CD14-positive monocyte (primary cell): ENCODE results near the gene FYB2. TPM values are rescaled to one million over a fixed set of nuclear protein-coding genes. Genes with fewer than 3 reads are reported as not detected.

Experiments
- DNase-seq, 3 donors: peaks; one replicate each; pipeline ENCODE4 v3.0.0-alpha.2; 2011 to 2022
- H2AFZ ChIP-seq: 2 replicates; pipeline ENCODE4 v1.6.0; 2012; ENCODE audit warnings: mild to moderate bottlenecking, low read depth, low read length, inconsistent platforms; ENCODE audit not compliant: insufficient read depth, poor library complexity, severe bottlenecking
- H3K27ac ChIP-seq, 2 donors: 1 replicate in 1 of 2; 2 replicates in 1 of 2; pipeline ENCODE4 v1.5.1; 2012 to 2013; ENCODE audit warnings: low read length in 2 of 2, control low read depth in 1 of 2, inconsistent platforms in 1 of 2, low read depth in 1 of 2, mild to moderate bottlenecking in 1 of 2
- H3K27me3 ChIP-seq, 2 donors: one replicate each; pipeline versions ENCODE4 v1.6.0 to v1.6.1; 2011 to 2013; ENCODE audit warnings: low read length in 2 of 2; ENCODE audit not compliant: control insufficient read depth in 2 of 2, insufficient read depth in 2 of 2
- H3K36me3 ChIP-seq, 2 donors: replicated peaks in 1 of 2; 1 replicate in 1 of 2; 2 replicates in 1 of 2; pipeline versions ENCODE4 v1.5.1 to v1.6.1; 2012 to 2013; ENCODE audit warnings: low read length in 2 of 2, control low read depth in 1 of 2, inconsistent platforms in 1 of 2, mild to moderate bottlenecking in 1 of 2; ENCODE audit not compliant: insufficient read depth in 2 of 2, control insufficient read depth in 1 of 2
- H3K4me1 ChIP-seq, 2 donors: 1 replicate in 1 of 2; 2 replicates in 1 of 2; pipeline versions ENCODE4 v1.5.1 to v1.6.1; 2012 to 2013; ENCODE audit warnings: low read length in 2 of 2, control low read depth in 1 of 2, inconsistent platforms in 1 of 2, mild to moderate bottlenecking in 1 of 2, moderate library complexity in 1 of 2; ENCODE audit not compliant: insufficient read depth in 2 of 2, control insufficient read depth in 1 of 2
- H3K4me2 ChIP-seq: replicated peaks from 2 replicates; pipeline ENCODE3; 2012; ENCODE audit warnings: low read length, moderate library complexity, mild to moderate bottlenecking; ENCODE audit not compliant: poor library complexity, severe bottlenecking; ENCODE audit errors: extremely low read depth
- H3K4me3 ChIP-seq, 3 experiments: fragments of 200-600 bp in 1 of 3; sonication (generic) in 1 of 3; replicated peaks in 1 of 3; 1 replicate in 2 of 3; 2 replicates in 1 of 3; pipeline ENCODE4 v1.5.1; 2011 to 2013; ENCODE audit warnings: low read length in 3 of 3, mild to moderate bottlenecking in 3 of 3, control low read depth in 2 of 3, low read depth in 2 of 3, inconsistent platforms in 1 of 3, moderate library complexity in 1 of 3
- H3K79me2 ChIP-seq: 2 replicates; pipeline ENCODE4 v1.6.0; 2012; ENCODE audit warnings: mild to moderate bottlenecking, control low read depth, inconsistent platforms, low read length, moderate library complexity; ENCODE audit not compliant: insufficient read depth
- H3K9ac ChIP-seq: 2 replicates; pipeline ENCODE4 v1.6.0; 2017; ENCODE audit warnings: low read length, mild to moderate bottlenecking; ENCODE audit not compliant: insufficient read depth, poor library complexity, severe bottlenecking
- H3K9me3 ChIP-seq, 2 donors: replicated peaks in 1 of 2; 1 replicate in 1 of 2; 2 replicates in 1 of 2; pipeline versions ENCODE4 v1.5.1 to v1.6.1; 2012 to 2013; ENCODE audit warnings: low read length in 2 of 2, control low read depth in 1 of 2; ENCODE audit not compliant: control insufficient read depth in 1 of 2, insufficient read depth in 1 of 2
- H4K20me1 ChIP-seq: 2 replicates; pipeline ENCODE4 v1.6.0; 2012; ENCODE audit warnings: mild to moderate bottlenecking, low read length, control low read depth, moderate library complexity; ENCODE audit not compliant: insufficient read depth
- H3K27ac Mint-ChIP-seq, 7 donors: one replicate each; pipeline ENCODE4 v1.8.0; 2020; ENCODE audit warnings: mild to moderate bottlenecking in 7 of 7, mixed read lengths in 7 of 7, moderate library complexity in 6 of 7, inconsistent platforms in 2 of 7
- H3K27me3 Mint-ChIP-seq, 3 donors: one replicate each; pipeline ENCODE4 v1.8.0; 2021 to 2022; ENCODE audit warnings: low read depth in 3 of 3, mild to moderate bottlenecking in 3 of 3, mixed read lengths in 3 of 3, moderate library complexity in 3 of 3, inconsistent platforms in 1 of 3
- H3K36me3 Mint-ChIP-seq, 2 donors: one replicate each; pipeline ENCODE4 v1.8.0; 2020; ENCODE audit warnings: mixed read lengths in 2 of 2, inconsistent platforms in 1 of 2, mild to moderate bottlenecking in 1 of 2
- H3K4me1 Mint-ChIP-seq: one replicate; pipeline ENCODE4 v1.8.0; 2020; ENCODE audit warnings: mild to moderate bottlenecking, mixed read lengths
- H3K4me3 Mint-ChIP-seq, 2 donors: one replicate each; pipeline ENCODE4 v1.8.0; 2020; ENCODE audit warnings: mild to moderate bottlenecking in 2 of 2, mixed read lengths in 2 of 2, moderate library complexity in 1 of 2
- H3K9me3 Mint-ChIP-seq, 7 donors: one replicate each; pipeline ENCODE4 v1.8.0; 2020 to 2022; ENCODE audit warnings: mixed read lengths in 7 of 7, mild to moderate bottlenecking in 6 of 7, moderate library complexity in 6 of 7, inconsistent platforms in 2 of 7
- CTCF ChIP-seq: fragments of 200-600 bp; IDR thresholded peaks from one replicate; pipeline ENCODE4 v1.8.0; 2022; ENCODE audit warnings: antibody characterized with exemption, mild to moderate bottlenecking
- WGBS: methylation state at CpG from one replicate; pipeline ENCODE4 v1.1.5; 2013; ENCODE audit warnings: missing lambda C conversion rate; ENCODE audit not compliant: insufficient coverage; 5-methylcytosine and 5-hydroxymethylcytosine counted together
- intact Hi-C, 2 donors: fragments of 100-400 bp; cut with micrococcal nuclease; formaldehyde crosslinking; loops; one replicate each; pipeline versions ENCODE4 v1.15.0 to v1.15.1; 2023
- polyA plus RNA-seq, 3 donors: library from polyadenylated mRNA; depleted of rRNA in 1 of 3; unstranded in 2 of 3; stranded (reverse) in 1 of 3; fragments of 300-500 nt in 2 of 3; fragments of >200 nt in 1 of 3; fragmentation: Illumina TruSeq in 2 of 3; gene quantifications; 1 replicate in 2 of 3; 2 replicates in 1 of 3; pipeline ENCODE4 v1.2.3, GENCODE V29; 2012 to 2021

FYB2 gene
- polyA plus RNA-seq, 3 donors = not detected

- H2AFZ ChIP-seq = no peak overlapping the region
- H3K9me3 Mint-ChIP-seq = peaks cover 0 to 5% (median 0%) of the 10 kb centered on the region in 7 donors
- H3K4me3 ChIP-seq = no peak overlapping the region
- WGBS = 13% methylated on average over 4 of the region's 6 CpGs
- no peaks in the 10 kb centered on the region for H3K79me2 ChIP-seq
- H4K20me1 ChIP-seq = no peaks in the 10 kb centered on the region
- H3K36me3 Mint-ChIP-seq = no peaks in the 10 kb centered on the region
- H3K27me3 ChIP-seq = no peaks in the 10 kb centered on the region
- intact Hi-C loops = no loop called here
- H3K4me2 ChIP-seq = no peak overlapping the region
- no peak overlapping the region for H3K27ac Mint-ChIP-seq
- TF ChIP-seq CTCF = no peak
- H3K9ac ChIP-seq = no peak overlapping the region
- H3K4me1 ChIP-seq = no peaks in the 10 kb centered on the region
- no peaks in the 10 kb centered on the region for H3K36me3 ChIP-seq
- no peaks in the 10 kb centered on the region for H3K9me3 ChIP-seq
- no peak overlapping the region for H3K4me3 Mint-ChIP-seq
- DNase-seq = no peak
- no peak overlapping the region for H3K27ac ChIP-seq
- H3K27me3 Mint-ChIP-seq = peaks cover 2 to 7% (median 4%) of the 10 kb centered on the region in 3 donors
- H3K4me1 Mint-ChIP-seq = peaks cover 7% of the 10 kb centered on the region
These were observed 30.6 kb downstream of the FYB2 start for GRCh38 chr1:56788588-56788987.

GRCh38 chr1:56788102-56788501 is 31.1 kb downstream of the FYB2 start:
- Mint-ChIP-seq H3K4me1 (peaks cover 7% of the 10 kb centered on the region), H3K4me3 (no peak overlapping the region), H3K36me3 (no peaks in the 10 kb centered on the region), H3K27me3 (peaks cover 2 to 7% (median 4%) of the 10 kb centered on the region in 3 donors), H3K27ac (no peak overlapping the region), H3K9me3 (peaks cover 0 to 5% (median 0%) of the 10 kb centered on the region in 7 donors)
- Histone ChIP-seq H3K4me3 (no peak overlapping the region), H3K27ac (no peak overlapping the region), H3K27me3 (no peaks in the 10 kb centered on the region), H3K4me1 (no peaks in the 10 kb centered on the region), H2AFZ (no peak overlapping the region), H3K79me2 (no peaks in the 10 kb centered on the region), H3K9me3 (no peaks in the 10 kb centered on the region), H3K9ac (no peak overlapping the region), H3K4me2 (no peak overlapping the region), H3K36me3 (no peaks in the 10 kb centered on the region), H4K20me1 (no peaks in the 10 kb centered on the region)
- intact Hi-C loops = no loop called here
- DNase-seq = no peak
- no peak for TF ChIP-seq CTCF
